NCI-H2081 (cell line): ENCODE data around the gene ADARB2.

Source experiments
- DNase-seq, 2 experiments: peaks; one replicate each; lab custom pipeline; 2025; lab: John Stamatoyannopoulos, UW

Gene ADARB2

GRCh38 chr10:1495915-1496517 is 241.3 kb downstream of the ADARB2 start:
- no peak for DNase-seq

- DNase-seq = no peak
These were observed 244.7 kb downstream of the ADARB2 start for GRCh38 chr10:1492641-1493040.

GRCh38 chr10:1491901-1492300 is 245.4 kb downstream of the ADARB2 start:
- no peak for DNase-seq

- DNase-seq = no peak
These were observed 247.5 kb downstream of the ADARB2 start for GRCh38 chr10:1489801-1490200.

GRCh38 chr10:1488970-1489548 is 248.3 kb downstream of the ADARB2 start:
- no peak for DNase-seq

- DNase-seq = no peak
These were observed 250.3 kb downstream of the ADARB2 start for GRCh38 chr10:1486841-1487687.

GRCh38 chr10:1485357-1485756 is 252.0 kb downstream of the ADARB2 start:
- no peak for DNase-seq

- DNase-seq = no peak
These were observed 253.5 kb downstream of the ADARB2 start for GRCh38 chr10:1483826-1484225.

GRCh38 chr10:1483246-1483645 is 254.1 kb downstream of the ADARB2 start:
- DNase-seq = no peak

GRCh38 chr10:1477578-1477977 is 259.7 kb downstream of the ADARB2 start:
- DNase-seq = no peak

- no peak for DNase-seq
These were observed 260.9 kb downstream of the ADARB2 start for GRCh38 chr10:1476455-1476803.

- DNase-seq = no peak
These were observed 261.4 kb downstream of the ADARB2 start for GRCh38 chr10:1475771-1476454.

- DNase-seq = no peak
These were observed 262.2 kb downstream of the ADARB2 start for GRCh38 chr10:1475098-1475591.

- no peak for DNase-seq
These were observed 262.8 kb downstream of the ADARB2 start for GRCh38 chr10:1474376-1475097.

- no peak for DNase-seq
These were observed 263.5 kb downstream of the ADARB2 start for GRCh38 chr10:1473874-1474273.

- DNase-seq = no peak
These were observed 265.0 kb downstream of the ADARB2 start for GRCh38 chr10:1472178-1472958.

GRCh38 chr10:1468811-1469210 is 268.5 kb downstream of the ADARB2 start:
- peak; percentile 16 to 70 for DNase-seq

- peak; percentile 70 to 91 for DNase-seq
These were observed 269.8 kb downstream of the ADARB2 start for GRCh38 chr10:1467334-1468076.

- DNase-seq = no peak
These were observed 271.1 kb downstream of the ADARB2 start for GRCh38 chr10:1465993-1466764.
